Esophagus squamous epithelium (tissue), 5 donors: ENCODE measurements around the gene GYPA. TPM values are rescaled to one million over a fixed set of nuclear protein-coding genes. Genes with fewer than 3 reads are reported as not detected.
"Not testable (repeated sequence)": the region's sequence is repeated elsewhere in the genome, so short reads cannot be mapped to it uniquely, and the experiment has no call there.

Experiments
- DNase-seq: peaks from one replicate; lab custom pipeline; 2025; lab: John Stamatoyannopoulos, UW
- H3K27ac ChIP-seq, 4 donors: fragments of 200-600 bp; sonication (generic); one replicate each; pipeline ENCODE4 v1.5.1; 2016 to 2019; ENCODE audit warnings: mild to moderate bottlenecking in 1 of 4
- H3K27me3 ChIP-seq, 4 donors: fragments of 200-600 bp; sonication (generic); 1 replicate in 3 of 4; 2 replicates in 1 of 4; pipeline versions ENCODE4 v1.5.1 to v1.6.0; 2017 to 2021; ENCODE audit warnings: antibody characterized with exemption in 1 of 4
- H3K36me3 ChIP-seq, 3 donors: fragments of 200-600 bp; sonication (generic); one replicate each; pipeline ENCODE4 v1.5.1; 2016 to 2019
- H3K4me1 ChIP-seq, 3 donors: fragments of 200-600 bp; sonication (generic); one replicate each; pipeline ENCODE4 v1.5.1; 2017 to 2019
- H3K4me3 ChIP-seq, 4 donors: fragments of 200-600 bp; sonication (generic); 1 replicate in 3 of 4; 2 replicates in 1 of 4; pipeline ENCODE4 v1.5.1; 2016 to 2019; ENCODE audit warnings: mild to moderate bottlenecking in 2 of 4, moderate library complexity in 1 of 4
- H3K9me3 ChIP-seq, 3 donors: fragments of 200-600 bp; sonication (generic); one replicate each; pipeline ENCODE4 v1.5.1; 2016 to 2019
- POLR2A ChIP-seq, 4 donors: fragments of 450-650 bp; IDR thresholded peaks; one replicate each; pipeline ENCODE4 v1.6.1; 2017; ENCODE audit warnings: antibody characterized with exemption in 4 of 4, mild to moderate bottlenecking in 4 of 4, moderate library complexity in 3 of 4
- WGBS, 2 donors: methylation state at CpG; one replicate each; pipeline ENCODE4 v1.1.5; 2018; 5-methylcytosine and 5-hydroxymethylcytosine counted together
- intact Hi-C: fragments of 100-400 bp; cut with DNase I; formaldehyde crosslinking; loops from one replicate; pipeline ENCODE4 v1.15.0; 2022
- total RNA-seq, 4 donors: library from RNA; depleted of rRNA; stranded (reverse); fragments of >200 nt; gene quantifications; one replicate each; pipeline ENCODE4 v1.1.0, GENCODE V29; 2016
- TF ChIP-seq, protein P1 (sequence below), 6 experiments: fragments of 450-650 bp in 4 of 6; fragments of 200-600 bp in 2 of 6; sonication (generic) in 2 of 6; IDR thresholded peaks; one replicate each; pipeline ENCODE4 v1.5.1; 2016 to 2019; ENCODE audit warnings: antibody characterized with exemption in 6 of 6, mild to moderate bottlenecking in 4 of 6, moderate library complexity in 4 of 6
- donor health status: DM: yes; HTN: yes; CAD: no.

Gene GYPA
- total RNA-seq, 4 donors from 2014 or later: not detected

DNA sequence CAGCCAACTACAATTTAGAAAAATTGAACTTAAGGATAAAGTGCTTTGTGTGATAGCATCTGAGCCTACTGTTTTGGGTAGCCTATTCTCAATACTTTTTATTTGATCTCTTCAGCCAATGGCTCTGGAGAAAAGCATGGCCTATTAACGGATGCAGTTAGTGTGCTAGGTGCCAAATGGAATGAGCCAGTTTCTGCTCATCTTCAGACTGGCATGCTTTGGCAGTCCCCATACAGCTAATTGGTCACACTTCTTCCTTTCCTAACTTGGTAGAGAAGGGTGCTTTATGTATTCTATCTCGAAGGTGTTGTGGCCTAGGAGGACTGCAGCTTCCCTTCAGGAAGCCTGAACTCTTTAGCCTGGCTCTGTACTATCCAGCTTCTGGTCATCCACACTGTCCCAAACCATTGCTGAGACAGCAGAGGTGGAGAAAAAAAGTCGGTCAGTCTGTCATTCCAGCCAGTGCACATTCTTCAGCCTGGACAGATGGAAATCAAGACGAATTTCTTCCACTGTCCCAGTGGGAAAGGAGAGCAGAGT lies 11.1 kb downstream of the GYPA start:
- H3K27ac ChIP-seq, H3K27me3 ChIP-seq, H3K36me3 ChIP-seq, H3K9me3 ChIP-seq, H3K4me3 ChIP-seq, DNase-seq, intact Hi-C loops, H3K4me1 ChIP-seq: not testable (repeated sequence)
- 68 to 75% methylated on average over 4 of the region's 4 CpGs for WGBS, 2 donors

DNA sequence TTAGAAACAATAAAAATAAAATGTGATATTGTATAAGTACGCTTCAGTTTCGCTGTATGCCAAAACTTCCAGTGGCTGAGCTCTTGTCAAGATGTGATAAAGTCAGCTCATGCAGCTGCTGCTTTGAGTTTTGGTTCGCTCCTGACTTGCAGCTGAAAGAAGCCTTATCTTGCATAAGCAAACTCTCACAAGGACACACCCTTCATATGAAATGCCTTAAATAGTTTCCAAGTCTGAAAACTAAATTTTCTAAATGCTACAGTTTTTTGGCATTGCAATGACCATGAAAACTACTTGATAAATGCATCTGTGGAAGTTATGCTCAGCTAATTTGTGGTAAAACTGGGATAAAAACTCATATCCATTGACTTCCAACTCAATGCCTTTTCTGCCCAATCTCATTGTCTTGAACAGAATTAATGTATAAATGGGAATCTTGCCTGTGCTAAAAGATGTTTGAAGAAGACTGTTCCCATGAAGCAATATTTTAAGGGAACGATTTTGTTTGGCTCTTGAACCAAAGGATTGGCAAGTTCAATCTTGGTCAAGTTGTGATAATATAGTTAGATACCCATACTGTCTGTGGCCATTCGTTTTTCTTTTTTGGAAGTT lies 11.7 kb downstream of the GYPA start:
- WGBS, 2 donors: 49 to 53% methylated on average over 2 of the region's 5 CpGs
- DNase-seq, intact Hi-C loops: not testable (repeated sequence)

DNA sequence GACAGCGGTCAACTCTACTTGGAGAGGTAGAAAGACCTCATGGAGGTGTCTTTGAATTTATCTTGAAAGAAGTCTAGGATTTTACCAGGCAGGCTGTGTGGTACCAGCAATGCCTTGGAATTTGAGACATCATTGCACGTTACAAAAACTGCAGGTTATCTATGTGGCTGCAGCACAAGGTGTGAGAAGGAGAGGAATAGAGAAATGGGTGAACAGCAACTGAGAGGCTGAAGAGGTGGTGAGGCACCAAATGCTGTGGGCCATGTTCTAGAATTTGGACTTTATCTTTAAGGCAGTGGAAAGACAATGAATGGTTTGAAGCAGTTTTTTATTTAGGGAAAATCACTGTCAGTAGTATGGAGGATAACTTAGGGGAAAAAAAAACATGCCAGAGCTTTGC lies 15.4 kb downstream of the GYPA start:
- intact Hi-C loops, H3K36me3 ChIP-seq, H3K27me3 ChIP-seq, DNase-seq, H3K4me3 ChIP-seq, H3K4me1 ChIP-seq, H3K27ac ChIP-seq, H3K9me3 ChIP-seq: not testable (repeated sequence)
- WGBS, 2 donors: 55 to 70% methylated on average over 1 of the region's 2 CpGs

More for the DNA sequence above, 11.7 kb downstream of the GYPA start:
- not testable (repeated sequence) for H3K9me3 ChIP-seq, H3K4me3 ChIP-seq, H3K36me3 ChIP-seq, H3K27ac ChIP-seq, H3K27me3 ChIP-seq, H3K4me1 ChIP-seq

DNA sequence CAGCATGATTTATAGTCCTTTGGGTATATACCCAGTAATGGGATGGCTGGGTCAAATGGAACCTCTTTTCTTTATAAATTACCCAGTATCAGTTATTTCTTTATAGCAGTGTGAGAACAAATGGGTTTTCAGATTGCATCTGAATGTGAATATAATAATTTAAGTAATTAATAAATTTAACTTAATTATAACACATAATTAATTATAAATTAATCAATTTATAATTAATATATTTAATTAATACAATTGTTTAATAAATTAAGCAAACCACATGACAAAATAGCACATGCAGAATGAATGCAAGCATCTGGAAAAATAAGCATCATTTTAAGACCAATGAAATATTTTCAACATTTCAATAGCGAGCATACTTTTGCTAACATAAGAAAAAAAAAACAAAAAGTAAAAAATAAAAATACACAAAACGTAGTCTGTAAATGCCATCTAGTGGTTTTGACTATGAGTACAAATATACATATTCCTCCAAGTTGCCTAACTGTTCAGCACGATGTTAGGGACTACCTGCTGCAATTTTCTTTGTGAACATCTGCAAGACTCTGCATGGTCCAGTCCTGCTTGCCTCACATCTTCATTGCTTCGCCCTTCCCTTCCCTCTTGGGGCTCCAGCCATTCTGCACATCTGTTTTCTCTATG lies 16.4 kb downstream of the GYPA start:
- H3K4me1 ChIP-seq, intact Hi-C loops, H3K27me3 ChIP-seq, H3K4me3 ChIP-seq, H3K27ac ChIP-seq, H3K9me3 ChIP-seq, H3K36me3 ChIP-seq, DNase-seq: not testable (repeated sequence)
- 51 to 55% methylated on average over 4 of the region's 4 CpGs for WGBS, 2 donors

DNA sequence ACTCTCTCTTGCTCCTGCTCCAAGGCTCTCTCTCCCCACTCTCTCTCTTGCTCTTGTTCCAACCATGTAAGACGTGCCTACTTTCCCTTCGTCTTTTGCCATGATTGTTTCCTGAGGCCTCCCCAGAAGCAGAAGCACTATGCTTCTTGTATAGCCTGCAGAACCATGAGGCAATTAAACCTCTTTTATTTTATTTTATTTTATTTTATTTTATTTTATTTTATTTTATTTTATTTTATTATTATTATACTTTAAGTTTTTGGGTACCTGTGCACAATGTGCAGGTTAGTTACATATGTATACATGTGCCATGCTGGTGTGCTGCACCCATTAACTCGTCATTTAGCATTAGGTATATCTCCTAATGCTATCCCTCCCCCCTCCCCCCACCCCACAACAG lies 17.2 kb downstream of the GYPA start:
- H3K27me3 ChIP-seq, H3K4me3 ChIP-seq, H3K36me3 ChIP-seq, H3K9me3 ChIP-seq, DNase-seq, H3K27ac ChIP-seq, H3K4me1 ChIP-seq, intact Hi-C loops: not testable (repeated sequence)
- 75 to 89% methylated on average over 2 to 3 of the region's 3 CpGs for WGBS, 2 donors

DNA sequence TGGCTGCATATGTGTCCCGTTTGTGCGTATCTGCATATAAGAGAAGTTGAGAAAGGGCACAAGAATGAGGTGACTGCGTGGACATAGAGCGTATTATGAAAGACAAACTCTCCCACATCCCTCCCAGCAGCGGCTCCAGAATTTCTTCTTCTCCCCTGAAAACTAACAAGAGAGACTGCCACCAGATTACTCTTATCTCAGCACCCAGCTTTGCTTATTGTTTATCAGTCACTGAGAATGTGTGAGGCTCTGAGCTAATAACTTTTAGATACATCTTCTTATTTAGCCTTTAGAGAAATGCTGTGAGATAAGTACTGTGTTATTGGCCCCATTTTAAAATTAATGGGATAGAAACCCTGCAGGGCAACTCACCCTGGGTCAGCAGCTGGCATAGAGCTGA lies 20.8 kb downstream of the GYPA start:
- H3K27me3 ChIP-seq, intact Hi-C loops, H3K4me3 ChIP-seq, DNase-seq, H3K9me3 ChIP-seq, H3K36me3 ChIP-seq, H3K27ac ChIP-seq, H3K4me1 ChIP-seq: not testable (repeated sequence)
- 38 to 72% methylated on average over 4 to 5 of the region's 5 CpGs for WGBS, 2 donors

DNA sequence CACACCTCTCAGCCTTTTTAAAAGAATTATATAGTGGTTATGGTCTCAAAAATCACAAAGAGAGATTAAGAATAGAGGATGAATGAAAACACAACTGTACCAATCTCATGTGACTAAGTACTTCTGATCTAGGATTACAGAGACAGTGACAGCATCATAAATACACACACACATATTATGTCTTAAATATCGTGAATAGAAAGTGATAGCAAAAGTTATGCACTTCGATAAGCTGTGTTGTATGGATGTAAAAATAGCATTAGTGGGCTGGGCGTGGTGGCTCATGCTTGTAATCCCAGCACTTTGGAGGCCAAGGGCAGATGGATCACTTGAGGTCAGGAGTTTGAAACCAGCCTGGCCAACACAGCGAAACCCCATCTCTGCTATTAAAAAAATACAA lies 25.0 kb downstream of the GYPA start:
- Histone ChIP-seq H3K36me3 (no peaks in the 10 kb centered on the region), H3K4me1 (no peaks in the 10 kb centered on the region), H3K27me3 (no peaks in the 10 kb centered on the region), H3K9me3 (no peaks in the 10 kb centered on the region), H3K4me3 (no peak overlapping the region), H3K27ac (no peak overlapping the region)
- TF ChIP-seq POLR2A (IDR thresholded peaks at IDR 0.05): no peak
- TF ChIP-seq, protein P1, sequence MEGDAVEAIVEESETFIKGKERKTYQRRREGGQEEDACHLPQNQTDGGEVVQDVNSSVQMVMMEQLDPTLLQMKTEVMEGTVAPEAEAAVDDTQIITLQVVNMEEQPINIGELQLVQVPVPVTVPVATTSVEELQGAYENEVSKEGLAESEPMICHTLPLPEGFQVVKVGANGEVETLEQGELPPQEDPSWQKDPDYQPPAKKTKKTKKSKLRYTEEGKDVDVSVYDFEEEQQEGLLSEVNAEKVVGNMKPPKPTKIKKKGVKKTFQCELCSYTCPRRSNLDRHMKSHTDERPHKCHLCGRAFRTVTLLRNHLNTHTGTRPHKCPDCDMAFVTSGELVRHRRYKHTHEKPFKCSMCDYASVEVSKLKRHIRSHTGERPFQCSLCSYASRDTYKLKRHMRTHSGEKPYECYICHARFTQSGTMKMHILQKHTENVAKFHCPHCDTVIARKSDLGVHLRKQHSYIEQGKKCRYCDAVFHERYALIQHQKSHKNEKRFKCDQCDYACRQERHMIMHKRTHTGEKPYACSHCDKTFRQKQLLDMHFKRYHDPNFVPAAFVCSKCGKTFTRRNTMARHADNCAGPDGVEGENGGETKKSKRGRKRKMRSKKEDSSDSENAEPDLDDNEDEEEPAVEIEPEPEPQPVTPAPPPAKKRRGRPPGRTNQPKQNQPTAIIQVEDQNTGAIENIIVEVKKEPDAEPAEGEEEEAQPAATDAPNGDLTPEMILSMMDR (IDR thresholded peaks at IDR 0.05): no peak
- intact Hi-C loops: no loop called here
- DNase-seq: no peak
- 66 to 76% methylated on average over 4 of the region's 4 CpGs for WGBS, 2 donors

DNA sequence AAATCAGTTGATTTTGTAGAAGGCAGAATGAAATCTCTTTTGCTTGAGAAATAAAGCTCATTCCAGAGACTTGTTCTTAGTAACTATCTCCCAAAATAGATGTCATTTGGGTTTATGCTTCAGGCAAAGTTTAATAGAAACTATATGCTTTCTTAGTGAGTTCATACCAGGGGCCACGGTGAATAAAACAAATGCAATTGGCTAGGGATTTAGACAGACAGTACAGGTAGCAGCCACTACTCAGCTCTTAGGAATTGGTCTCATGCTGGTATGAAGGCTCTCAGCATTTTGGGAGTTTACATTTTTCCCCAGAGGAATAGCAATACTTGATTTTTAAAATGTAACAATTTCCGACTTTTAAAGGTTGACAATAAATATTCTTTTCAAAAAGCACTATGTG lies 27.0 kb downstream of the GYPA start:
- TF ChIP-seq, protein P1 (IDR thresholded peaks at IDR 0.05): no peak
- TF ChIP-seq POLR2A (IDR thresholded peaks at IDR 0.05): no peak
- 61 to 70% methylated on average over 2 of the region's 2 CpGs for WGBS, 2 donors
- H3K27me3 ChIP-seq: no peaks in the 10 kb centered on the region
- H3K36me3 ChIP-seq: no peaks in the 10 kb centered on the region
- no peaks in the 10 kb centered on the region for H3K4me1 ChIP-seq
- no peak overlapping the region for H3K27ac ChIP-seq
- H3K9me3 ChIP-seq: no peaks in the 10 kb centered on the region
- H3K4me3 ChIP-seq: no peak overlapping the region
- no peak for DNase-seq
- intact Hi-C loops: no loop called here
